ENCODE measurements around the gene CCDC39.

DNA sequence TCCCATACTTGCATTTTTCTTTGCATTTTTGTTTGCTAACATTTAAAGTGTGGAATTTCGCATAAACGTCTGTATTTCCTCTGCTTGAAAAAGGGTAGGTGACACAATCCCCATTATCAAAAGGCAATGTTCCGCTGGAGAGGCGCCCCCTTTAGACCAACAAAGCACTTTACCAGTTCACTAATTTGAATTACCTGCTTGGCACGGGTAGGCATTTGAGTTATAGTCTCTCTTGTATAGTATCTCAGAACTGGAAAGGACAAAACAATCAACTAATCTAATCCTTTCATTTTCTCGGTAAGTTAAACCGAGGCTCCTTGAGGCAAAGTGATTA, 775 bp upstream of the CCDC39 start:
- TF ChIP-seq FOXJ3 (CRISPR knock-in tag; IDR thresholded peaks at IDR 0.05) (no peak), HNRNPL (IDR thresholded peaks at IDR 0.05; ENCODE audit: low read depth, low read length) (no peak), PHTF2 (CRISPR knock-in tag; IDR thresholded peaks at IDR 0.05) (no peak), ZNF280A (IDR thresholded peaks at IDR 0.05; ENCODE audit: low read depth, partially characterized antibody) (no peak)
- TF ChIP-seq, protein P1, sequence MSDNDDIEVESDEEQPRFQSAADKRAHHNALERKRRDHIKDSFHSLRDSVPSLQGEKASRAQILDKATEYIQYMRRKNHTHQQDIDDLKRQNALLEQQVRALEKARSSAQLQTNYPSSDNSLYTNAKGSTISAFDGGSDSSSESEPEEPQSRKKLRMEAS (CRISPR knock-in tag; IDR thresholded peaks at IDR 0.05), result no peak

All from K562 (cell line).